Amniotic epithelial cell (primary cell): Measurements from ENCODE around the gene RNF141.

Source experiments
- DNase-seq: peaks from one replicate; pipeline ENCODE4 v3.0.0-alpha.2; 2010; ENCODE audit warnings: low read depth

The RNF141 gene

DNA sequence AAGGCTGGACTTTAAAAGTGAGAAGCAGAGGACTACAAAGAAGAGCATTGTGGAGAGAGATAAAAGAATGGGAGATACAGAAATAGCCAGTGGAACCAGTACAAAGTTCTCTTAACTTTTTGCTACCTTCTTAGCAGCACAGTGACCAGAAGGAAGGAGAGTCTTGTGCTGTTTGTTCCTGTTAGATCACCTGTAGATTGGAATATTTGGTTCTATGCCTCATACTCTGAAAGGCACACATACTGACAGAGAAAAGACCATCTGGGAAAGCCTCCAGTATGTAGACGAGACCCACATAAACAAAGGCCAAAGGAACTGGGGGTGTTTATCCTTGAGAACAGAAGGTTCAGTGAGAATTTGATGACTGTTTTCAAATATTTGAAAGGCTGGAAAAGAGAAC is 18.7 kb downstream of the RNF141 start:
- DNase-seq = no peak

DNA sequence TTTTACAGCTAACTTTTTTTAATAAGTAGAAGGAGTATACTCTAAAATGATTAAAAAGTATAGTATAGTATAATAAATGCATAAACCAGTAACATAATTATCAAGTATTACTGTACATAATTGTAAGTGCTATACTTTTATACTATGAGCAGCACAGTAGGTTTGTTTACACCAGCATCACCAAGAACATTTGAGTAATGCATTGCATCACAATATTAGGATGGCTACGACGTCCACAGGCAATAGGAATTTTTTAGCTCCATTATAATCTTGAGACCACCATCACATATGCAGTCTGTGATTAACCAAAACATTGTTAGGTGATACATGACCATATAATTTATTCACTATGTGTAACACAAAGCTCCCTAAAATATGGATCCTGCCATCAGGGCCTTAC is 20.4 kb downstream of the RNF141 start:
- DNase-seq = no peak

DNA sequence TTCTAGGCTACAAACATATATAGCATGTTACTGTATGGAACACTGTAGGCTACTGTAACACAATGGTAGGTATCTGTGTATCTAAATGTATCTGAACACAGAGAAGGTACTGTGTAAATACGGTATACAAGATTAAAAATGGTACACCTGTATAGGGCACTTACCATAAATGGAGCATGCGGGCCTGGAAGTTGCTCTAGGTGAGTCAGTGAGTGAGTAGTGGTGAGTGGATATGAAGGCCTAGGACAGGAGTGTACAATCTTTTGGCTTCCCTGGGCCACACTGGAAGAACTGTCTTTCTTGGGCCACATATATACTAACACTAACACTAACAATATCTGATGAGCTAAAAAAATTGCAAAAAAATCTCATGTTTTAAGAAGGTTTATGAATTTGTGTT is 21.4 kb downstream of the RNF141 start:
- DNase-seq = no peak

DNA sequence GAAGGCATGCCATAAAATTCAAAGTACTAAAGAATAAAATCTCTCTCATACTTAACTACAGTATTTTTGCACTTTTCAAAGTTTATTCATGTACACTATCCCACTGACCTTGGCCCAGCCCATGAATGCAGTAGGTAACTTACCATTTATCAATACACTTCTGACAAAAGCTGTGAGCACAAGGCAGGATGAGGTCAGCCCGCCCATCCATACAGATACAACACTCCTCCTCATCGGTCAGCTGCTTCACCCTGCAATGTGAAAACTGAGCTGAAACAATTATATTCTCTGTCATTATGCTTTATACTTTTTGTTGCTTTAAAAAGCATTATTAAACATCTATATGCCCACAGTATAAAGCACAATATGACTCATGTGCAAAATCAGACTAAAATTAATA is 22.1 kb downstream of the RNF141 start:
- DNase-seq = no peak

DNA sequence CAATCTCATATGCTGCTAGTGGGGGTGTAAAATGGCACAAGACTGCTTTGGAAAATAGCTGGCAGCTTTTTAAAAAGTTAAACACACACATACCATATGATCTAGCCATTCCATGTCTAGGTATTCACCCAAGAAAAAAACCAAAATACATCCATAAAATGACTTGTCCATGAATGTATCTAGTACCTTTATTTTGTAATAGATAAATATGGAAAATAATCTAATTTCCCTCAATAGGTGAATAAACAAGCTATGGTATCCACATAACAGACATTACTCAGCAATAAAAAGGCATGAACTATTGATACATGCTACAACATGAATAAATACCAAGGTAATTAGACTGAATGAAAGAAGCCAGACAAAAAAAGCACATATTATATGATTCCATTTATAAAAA is 22.9 kb downstream of the RNF141 start:
- no peak for DNase-seq

DNA sequence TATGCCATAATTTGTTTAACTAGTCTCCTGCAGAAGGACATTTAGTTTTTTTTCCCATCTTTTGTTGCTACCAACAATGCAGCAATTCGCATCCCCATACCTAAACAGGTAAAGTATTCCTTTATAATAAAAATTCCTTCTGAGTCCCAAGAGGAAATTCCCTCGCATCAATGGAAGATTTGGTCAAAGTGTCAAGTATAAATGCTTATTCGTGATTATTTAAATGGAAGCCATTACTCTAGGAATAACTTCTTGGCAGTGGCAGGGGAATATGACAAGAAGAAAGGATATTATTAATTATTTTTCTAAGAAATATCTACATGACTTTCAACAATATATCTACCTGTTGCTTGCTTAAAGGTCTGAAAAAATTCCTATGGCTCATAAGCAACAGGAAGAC is 25.6 kb downstream of the RNF141 start:
- DNase-seq = no peak

DNA sequence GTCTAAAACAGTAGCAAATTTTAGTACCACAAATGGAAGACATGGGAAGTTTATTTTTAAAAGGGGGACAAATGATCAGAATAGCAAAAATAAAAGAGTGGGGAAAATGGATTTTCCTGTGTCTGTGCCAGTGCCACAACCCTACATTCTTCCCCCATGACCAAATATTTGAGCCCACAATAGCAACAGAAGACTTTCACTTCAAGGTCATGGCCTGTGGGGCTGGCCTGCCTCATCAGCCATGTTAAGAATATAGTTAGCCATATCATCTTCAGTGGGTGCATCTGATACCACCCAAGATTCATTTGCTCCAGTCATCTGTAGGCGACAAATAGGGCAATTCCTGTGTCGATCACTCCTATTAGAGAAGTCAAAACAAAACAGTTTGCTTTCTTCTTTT is 26.3 kb downstream of the RNF141 start:
- DNase-seq = peak; percentile 13

DNA sequence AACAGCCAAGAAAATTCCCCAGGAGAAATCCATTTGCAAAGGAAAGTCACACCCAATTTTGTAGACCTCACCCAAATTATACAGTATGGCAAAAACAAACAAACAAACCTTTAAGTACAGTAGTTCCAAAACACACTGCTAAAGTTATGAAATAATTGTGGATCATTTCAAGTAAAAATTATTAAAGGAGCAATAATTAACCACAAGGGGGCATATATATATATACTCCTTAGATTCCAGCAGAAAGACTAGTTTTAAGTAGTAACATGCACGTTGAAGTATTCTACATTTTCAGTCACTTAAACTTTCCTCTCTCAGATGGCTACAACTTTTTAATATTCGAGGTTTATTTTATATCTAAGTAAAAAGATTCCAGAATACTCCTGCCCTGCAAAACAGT is 26.8 kb downstream of the RNF141 start:
- peak; percentile 28 for DNase-seq

DNA sequence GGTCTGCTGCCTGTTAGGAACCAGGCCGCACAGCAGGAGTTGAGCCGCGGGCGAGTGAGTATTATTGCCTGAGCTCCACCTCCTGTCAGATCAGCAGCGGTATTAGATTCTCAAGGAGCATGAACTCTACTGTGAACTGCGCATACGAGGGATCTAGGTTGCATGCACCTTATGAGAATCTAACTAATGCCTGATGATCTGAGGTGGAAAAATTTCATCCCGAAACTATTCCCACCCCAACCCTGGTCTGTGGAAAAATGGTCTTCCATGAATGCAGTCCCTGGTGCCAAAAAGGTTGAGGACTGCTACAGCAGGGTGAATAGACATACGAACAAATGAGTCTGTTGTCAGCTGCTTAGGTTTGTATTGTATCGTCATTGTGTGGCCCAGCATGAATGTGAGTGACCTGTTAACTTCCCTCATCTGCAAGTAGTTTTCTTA is 29.8 kb downstream of the RNF141 start:
- DNase-seq = no peak

DNA sequence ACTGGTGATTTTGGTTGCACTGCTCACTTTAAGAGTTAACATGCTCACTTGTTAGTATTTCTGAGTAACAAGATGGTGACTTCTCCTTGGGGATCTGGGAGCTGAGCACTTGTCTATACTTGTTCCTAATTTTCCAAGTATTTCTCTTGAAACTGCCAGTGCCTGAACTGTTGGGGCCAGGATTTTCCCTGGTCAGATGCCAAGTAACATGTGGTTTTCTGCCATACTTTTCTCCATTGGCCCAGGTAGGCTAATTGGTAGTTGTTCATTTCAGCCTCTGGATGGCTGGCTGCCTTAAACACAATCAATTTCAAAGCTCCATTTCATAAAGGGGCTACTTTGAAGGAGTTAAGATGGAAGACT is 35.0 kb downstream of the RNF141 start:
- DNase-seq = no peak

DNA sequence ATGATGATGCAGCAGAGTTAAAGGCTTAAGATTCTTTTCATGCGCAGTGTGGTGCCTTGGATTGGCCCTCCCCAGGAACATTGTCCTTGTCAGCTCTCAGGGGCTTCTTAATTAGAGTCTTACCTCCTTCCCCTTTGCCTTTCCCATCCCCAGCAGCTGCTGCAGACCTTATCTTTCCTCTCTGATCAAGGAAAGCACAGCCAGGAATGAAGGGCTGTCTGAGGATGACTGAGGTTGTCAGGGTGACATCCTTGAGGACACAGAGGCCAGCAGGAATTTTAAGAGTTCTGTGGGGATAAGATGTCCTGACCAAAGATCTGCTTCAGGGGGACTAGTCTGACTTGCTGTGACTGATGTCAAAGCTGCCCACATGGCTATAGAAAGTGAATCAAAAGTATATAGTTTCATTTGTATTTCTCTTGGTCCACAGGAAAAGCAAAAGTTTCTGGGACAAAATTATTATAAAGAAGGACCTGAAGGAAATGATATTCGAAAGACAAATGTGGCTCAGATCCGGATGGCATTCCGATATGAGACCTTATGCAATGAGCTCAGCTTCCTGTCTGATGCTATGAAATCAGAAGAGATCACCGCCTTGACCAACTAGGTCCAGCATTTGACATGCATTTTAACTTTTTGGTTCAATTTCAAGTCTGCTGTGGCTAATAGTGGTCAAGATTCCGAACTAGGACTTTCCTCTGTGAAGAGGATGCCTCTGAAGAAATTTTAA is 35.5 kb downstream of the RNF141 start:
- DNase-seq = no peak

DNA sequence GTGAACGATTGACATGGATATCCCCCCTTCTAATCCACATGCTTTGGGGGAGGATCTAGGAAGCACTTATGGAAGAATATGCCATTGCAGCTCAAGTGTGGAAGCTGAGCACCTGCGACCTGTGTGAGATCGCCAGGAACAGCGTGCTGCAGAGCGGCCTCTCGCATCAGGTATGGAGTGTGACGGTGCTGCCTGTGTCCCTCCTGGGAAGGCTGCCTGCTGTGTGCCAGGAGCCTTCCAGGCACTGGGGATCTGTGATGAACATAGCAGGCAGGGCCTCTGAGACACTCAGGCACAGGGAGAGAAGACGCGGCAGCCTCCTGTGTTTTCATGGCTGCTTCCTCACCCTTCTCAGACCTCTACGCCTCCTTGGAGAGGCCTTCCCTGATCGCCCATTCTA is 36.5 kb downstream of the RNF141 start:
- DNase-seq = no peak

DNA sequence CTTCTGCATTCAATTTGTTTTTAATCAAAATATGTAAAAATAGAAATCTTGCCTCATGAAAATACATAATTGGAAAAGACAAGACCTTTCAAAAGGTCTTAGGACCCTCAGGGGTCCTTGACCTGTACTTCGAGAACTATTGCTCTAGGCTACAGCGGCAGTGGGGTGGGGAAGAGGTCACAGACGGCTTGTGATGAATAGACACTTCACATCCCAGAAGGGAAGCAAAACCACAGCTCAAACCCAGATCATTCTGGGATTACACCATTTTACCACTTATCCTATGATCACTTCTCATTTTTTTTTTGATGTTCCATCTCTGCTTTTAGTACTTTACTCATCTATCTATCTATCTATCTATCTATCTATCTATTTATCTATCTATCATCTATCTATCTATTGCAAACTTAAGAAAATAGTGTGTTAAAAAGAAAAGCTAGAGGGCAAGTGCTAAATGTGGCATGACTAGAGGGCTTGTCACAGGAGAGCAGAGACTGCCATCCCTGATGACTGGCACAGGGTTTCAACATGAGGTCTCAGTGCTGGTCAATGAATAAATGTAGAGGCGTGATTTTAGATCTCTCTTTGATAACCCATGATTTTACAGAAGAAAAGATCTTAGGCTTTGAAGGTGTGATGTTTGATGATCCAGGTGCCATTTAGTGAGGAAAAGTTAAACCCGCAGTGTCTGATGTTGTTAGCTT is 37.1 kb downstream of the RNF141 start:
- no peak for DNase-seq

DNA sequence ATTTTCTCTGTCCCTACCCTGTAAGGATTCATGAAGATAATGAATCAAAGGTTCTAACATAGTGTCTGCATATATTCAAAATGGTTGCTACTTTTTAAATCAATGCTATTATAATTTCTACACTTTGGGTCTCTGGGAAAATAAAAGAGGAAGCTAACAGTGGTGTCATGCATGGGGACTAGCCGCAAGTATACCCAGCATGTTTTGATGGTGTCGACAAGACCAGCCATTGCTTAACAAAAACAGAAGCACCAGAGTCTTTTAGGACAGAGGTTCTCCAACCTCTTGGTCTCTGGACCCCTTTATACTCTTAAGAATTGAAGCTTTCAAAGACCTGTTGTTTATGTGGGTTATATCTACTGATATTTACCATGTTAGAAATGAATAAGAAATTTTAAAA is 37.8 kb downstream of the RNF141 start:
- DNase-seq = no peak

DNA sequence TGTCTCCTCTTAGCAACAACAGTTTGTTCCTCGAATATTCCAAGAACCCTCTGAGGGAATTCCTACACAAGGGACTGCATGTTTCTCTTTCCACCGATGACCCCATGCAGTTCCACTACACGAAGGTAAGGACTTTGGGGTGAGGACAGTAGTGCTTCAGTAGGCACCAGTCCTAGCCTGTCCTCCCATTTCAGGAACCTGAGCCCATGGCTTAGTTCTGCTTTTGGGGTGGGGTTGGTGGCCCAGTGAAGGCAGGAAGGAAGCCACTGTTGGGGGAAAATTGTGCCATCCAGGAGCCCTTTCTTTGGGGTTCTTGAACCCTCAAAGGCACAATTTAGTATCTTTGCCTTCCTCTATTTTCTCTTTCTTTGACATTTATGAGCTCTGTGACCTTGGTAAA is 38.2 kb downstream of the RNF141 start:
- DNase-seq = no peak

DNA sequence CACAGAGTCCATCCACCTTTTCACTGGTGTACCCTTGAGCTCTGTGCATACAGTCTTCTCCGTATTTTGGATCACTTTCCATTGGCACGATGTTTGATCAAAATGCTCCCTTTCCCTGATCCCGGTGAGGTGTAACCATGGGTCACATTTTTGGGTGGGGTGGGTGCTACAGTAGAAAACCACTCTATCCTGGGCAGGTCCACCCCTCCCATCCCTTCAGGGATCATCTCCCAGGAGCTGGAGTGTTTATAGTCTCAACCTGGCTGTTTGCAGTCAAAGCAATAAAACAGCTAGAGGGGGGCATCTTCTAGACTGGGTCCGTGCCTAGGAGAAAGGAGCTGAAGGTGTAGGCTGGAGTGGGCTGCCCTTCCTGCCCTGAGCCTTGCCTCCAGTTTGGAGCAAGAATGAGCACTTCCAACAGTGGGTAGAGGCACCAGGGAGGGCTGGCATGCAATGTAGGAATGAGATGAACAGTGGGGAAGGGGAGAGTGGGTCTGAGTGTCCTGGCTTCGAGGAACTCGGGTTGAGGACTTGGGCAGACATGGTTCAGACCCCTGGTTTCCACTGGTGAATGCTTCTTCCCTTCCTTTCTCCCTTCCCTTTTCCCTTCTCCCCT is 38.8 kb downstream of the RNF141 start:
- DNase-seq = no peak

DNA sequence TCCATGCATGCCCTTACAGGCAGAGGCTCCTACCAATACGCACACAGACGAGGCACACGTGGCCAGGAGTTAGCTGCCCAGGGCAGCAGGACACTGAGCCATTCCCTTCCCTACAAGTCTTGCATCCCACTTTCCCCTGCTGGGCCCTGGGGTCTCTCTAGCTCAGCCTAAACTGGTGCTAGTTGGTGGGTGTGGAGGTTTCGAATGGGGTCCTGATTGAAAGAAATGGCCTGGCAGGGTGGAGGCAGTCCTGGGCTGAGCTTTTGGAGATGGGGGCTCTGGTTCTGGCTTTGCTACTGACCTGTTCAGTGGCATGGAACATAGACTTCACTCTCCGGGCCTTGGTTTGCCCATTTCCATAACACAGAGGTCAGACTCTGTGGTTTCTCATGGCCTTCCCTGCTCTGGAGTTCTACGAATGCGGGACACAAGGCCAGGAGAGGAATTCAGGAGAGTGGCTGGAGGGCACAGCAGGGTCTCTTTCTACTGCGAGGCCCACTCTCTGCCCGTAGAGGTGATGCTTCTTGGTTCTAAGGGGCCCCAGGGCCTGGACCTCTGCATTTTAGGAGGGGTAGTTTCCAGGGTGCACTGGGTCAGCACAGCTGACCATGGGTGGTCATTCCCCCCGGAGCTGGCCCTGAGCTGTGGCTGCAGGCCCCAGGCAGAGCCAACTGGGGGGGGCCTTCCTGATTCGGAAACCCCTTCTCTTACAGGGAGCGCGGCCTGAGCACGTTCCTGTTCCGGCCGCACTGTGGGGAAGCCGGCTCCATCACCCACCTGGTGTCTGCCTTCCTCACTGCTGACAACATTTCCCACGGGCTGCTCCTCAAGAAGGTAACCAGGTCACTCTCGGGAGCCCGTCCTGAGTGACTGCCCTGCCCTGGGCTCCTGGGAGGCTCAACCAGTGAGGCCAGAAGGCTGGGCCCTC is 40.0 kb downstream of the RNF141 start:
- DNase-seq = no peak

DNA sequence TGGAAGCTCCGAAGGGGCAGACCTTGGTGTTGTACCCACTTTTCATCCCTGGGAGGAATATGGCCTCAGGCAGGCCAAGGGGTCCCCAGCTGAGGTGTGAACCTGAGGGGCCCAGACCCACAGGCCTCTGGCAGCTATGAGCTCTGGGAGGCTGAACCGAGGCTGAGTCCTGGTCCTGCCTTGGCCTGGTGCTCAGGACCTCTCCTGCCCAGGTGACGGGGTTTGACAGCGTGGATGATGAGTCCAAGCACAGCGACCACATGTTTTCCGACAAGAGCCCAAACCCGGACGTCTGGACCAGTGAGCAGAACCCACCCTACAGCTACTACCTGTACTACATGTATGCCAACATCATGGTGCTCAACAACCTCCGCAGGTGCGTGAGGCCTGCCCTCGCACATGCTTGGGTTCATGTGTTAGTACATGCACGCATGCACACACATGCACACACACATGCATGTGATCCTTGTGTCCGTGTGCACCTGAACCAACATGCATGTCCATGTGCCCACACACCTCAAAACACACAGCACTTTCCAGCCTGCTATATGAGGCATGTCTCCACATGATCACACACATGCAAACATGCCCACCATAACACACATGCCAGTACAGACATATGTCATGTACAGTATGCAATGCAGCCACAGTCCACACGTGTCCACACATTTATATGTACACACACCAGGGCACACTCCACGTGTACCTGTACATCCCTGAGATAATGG is 40.9 kb downstream of the RNF141 start:
- no peak for DNase-seq

DNA sequence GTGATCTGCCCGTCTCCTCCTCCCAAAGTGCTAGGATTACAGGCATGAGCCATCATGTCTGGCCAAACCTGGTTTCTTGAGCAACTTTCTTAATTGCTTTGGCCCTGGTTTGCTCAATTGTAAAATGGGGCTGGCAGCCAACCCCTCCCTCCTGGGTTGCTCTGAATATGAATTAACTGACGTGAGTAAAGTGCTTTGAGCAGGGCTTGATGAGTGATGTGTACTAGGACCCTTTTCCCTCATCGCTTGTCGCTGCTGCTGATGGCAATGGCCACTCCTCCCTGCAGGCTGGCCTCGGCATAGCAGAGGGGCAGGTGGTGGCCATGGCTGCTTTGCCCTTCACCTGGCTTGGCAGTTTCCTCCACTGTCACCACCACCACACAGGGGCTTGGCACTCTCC is 41.5 kb downstream of the RNF141 start:
- peak; percentile 47 for DNase-seq

DNA sequence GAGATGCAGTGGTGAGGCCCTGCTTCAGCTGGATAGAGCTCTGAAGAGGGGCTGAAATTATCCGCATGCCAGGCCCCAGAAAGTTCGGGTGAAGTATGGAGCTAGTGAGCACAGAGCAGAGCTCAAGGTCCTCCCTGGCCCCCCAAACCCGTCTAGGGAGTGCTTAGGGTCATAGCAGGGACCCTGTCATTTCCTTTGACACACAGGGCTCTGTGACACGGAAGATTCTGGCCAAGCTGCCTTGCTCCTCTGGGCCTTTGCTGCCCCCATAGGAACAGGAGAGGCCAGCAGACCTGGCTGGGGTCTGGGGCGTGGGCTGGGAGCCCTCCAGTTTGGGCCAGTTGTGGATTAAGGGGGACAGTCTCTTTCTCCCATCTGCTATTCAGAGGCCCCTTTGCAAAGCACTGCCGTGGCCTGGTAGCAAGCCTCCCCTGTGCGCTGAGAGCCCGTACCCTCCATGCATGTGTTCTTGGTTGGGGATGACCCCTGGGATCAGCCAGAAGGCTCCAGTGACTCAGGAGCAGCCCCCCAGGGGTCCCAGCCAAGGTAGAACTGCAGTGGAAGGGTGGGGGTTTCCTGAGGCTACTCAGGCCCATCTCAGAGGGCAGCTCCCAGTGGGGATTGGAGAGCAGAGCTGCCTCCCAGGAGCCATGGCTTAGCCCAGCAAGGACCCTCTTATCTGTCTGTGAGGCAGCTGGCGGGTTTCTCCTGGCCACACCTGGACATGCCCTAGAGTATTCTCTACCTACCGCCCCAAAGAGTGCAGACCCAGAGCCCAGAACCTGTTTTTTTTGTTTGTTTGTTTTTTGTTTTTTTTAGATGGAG is 42.3 kb downstream of the RNF141 start:
- no peak for DNase-seq

DNA sequence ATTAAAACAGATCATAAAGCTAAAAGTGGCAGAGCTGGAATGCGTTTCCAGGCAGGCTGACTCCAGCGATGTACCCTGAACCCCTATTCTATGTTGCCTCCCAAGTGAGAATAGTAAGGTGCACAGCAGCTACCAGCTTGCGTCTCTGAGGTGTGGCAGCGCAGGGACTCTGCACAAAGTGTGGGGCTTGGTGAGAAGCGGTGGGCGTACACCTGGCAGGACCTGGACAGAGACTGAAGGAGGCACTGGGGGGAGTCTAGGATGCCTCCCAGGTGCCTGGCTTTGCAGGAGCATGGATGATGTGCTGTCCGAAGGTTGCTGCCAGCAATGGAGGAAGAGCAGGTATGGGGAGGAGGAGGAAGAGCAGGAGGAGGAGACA is 43.0 kb downstream of the RNF141 start:
- DNase-seq = no peak
